CD4-positive, alpha-beta T cell treated with Interleukin-6 at 100 ng/mL for 8 hours (primary cell): ENCODE data around the gene DOCK3.
"Not testable (repeated sequence)": the region's sequence is repeated elsewhere in the genome, so short reads cannot be mapped to it uniquely, and the experiment has no call there.

Source experiments
- DNase-seq: peaks from one replicate; pipeline ENCODE4 v3.0.0-alpha.2; 2020; ENCODE audit warnings: mixed read lengths, low spot score

DOCK3 gene

GRCh38 chr3:50983887-50984286 lies 309.2 kb downstream of the DOCK3 start:
- DNase-seq: no peak

GRCh38 chr3:50985893-50986292 lies 311.2 kb downstream of the DOCK3 start:
- no peak for DNase-seq

GRCh38 chr3:50986726-50987125 lies 312.0 kb downstream of the DOCK3 start:
- DNase-seq: no peak

- DNase-seq: no peak
These were observed 319.8 kb downstream of the DOCK3 start for GRCh38 chr3:50994537-50994936.

DNA sequence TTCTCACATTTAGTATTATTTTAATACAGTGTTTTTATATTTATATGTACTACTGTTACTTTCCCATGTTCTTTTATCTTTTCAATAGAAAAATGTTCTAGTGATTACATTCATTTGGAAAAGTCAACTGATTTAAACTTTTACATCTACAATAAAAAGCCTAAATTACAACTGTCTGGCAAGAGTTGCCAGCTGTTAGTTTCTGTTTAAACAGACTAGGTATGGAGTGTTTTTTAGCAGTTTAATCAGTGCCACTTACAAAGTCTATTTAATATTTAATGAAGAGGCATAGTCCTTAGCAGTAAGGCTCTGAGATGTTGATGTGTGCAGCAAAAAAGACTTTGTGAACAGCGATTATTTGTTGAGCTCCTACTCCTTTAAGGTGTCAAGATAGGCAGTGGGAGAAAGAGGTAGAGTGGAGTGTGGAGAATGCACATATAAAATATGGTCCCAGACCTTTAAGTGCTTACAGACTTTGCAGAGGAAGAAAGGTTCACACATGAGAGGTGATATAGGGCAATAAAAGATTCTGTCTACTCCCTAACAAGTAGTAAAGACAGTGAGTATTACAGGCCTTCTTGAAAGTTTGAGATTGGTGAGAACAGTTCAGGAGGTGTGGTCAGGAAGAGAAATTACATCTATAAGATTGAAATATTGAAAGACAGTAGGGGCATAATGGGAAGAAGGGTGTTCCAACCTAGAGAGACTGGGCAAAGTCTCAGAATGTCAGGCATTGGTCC lies 320.5 kb downstream of the DOCK3 start:
- DNase-seq: no peak

DNA sequence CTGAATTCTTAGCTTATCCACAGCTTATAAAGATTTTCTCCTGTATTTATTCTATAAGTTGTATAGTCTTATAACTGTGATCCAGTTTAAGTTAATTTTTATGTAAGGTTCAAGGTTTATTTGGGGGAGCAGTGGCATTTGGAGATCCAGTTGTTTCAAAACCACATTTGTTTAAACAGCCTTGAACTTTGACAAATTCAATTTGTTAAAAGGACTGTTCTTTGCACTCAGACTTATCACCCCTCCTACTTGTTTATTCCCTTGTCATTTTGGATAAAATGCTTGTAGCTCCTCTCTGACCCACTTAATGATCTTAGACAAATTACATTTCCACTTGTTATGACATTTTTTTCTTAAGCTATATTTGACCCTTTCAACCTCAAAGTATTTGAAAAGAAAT lies 327.8 kb downstream of the DOCK3 start:
- no peak for DNase-seq

DNA sequence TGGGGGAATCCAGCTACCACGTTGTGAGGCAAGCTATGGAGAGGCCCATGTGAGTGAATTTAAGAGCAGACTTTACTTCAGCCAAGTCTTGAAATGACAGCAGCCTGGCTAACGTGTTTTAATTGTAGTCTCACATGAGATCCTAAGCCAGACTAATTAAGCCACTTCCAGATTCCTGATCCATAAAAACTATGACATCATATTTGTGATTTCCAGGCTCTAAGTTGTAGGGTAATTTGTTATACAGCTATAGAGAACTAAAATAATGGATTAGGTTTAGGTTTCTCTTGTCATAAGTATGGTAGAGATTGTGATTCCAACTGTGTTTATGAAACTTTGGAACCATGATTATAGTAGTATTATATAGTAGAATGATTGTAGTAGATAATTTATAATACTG lies 329.5 kb downstream of the DOCK3 start:
- no peak for DNase-seq

DNA sequence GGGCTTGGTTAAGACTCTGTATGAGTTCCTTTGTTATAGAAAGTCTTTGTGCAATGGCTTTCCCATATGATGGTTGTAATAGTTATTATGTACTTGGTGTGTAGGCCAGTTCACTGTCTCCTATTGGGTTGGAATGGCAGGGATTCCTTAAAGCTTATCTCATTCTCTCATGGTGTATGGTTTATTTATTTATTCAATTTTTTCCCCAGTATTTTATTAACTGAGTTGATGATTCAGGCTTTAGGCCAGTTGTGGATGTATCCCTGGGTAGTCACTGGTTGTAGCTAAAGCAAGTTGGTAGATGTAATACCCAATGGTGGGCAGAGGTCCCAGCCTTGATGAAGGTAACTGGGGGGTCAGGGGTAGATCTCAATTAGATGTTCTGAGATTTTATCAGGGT lies 349.4 kb downstream of the DOCK3 start:
- DNase-seq: no peak

- peak; percentile 91 for DNase-seq
These were observed 350.3 kb downstream of the DOCK3 start for GRCh38 chr3:51024765-51025632.

GRCh38 chr3:51031666-51032065 lies 356.9 kb downstream of the DOCK3 start:
- no peak for DNase-seq

- DNase-seq: no peak
These were observed 360.9 kb downstream of the DOCK3 start for GRCh38 chr3:51035630-51036029.

GRCh38 chr3:51044982-51045381 lies 370.3 kb downstream of the DOCK3 start:
- no peak for DNase-seq

DNA sequence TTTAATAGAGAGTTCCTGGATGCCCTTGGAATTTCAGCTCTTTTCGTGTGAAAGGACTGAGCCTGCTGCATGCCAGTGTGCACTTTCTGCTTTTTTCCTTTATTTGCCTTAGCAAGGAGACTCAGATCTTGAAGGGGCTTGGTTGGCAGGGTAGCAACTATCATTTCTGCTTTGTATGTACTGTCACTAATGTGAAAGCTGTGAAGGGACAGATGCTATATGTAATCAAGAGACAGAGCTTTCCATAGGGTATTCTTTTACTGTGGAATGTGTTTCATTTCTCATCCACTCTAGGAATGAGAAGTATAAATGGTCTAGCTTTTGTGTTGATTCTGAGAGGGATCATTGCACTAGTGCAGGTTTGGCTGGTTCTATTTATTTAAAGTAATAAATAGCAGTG lies 377.8 kb downstream of the DOCK3 start:
- DNase-seq: no peak

DNA sequence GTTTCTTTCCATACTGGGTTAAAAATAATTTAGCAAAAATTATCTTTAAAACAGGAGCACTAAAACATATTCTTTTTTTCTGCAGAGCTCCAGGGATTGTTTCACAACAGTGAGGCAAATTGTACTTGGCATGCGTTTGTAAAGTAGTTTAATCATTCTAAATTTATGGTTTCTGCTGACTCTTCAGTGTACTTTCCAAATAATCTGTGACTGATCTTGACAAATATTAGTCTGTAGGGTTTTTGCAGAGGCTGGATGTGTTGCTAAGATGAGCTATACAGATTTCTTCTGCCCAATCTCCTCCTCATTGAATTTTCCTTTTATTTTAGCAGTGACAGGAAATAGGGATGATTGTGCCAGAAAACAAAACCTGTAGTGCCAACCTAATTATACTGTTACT lies 382.4 kb downstream of the DOCK3 start:
- DNase-seq: no peak

GRCh38 chr3:51063053-51063452 lies 388.3 kb downstream of the DOCK3 start:
- no peak for DNase-seq

DNA sequence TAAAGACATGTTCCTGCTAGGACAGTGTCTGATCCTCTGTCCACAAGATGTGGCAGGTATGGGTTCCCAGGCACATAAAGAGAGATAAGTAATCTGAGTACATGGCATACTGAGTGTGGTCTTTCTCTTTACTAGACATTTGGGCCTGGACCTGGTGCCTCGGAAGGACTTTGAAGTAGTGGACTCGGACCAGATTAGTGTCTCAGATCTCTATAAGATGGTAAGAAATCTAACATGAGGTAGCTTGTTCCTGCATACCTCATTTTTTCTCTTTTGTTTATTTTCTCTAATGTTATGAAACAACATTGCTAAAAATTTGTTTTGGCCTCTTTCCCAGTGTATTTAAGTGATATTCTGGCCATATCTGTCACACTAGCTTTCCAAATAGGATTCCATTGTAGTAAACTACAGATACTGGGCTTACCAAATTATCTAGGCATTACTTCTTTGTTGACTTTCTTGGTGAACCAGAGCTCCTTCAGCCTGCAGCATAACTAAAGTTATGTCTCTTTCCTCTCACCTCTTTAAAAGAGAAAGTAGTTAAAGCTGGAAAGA lies 400.6 kb downstream of the DOCK3 start:
- no peak for DNase-seq

DNA sequence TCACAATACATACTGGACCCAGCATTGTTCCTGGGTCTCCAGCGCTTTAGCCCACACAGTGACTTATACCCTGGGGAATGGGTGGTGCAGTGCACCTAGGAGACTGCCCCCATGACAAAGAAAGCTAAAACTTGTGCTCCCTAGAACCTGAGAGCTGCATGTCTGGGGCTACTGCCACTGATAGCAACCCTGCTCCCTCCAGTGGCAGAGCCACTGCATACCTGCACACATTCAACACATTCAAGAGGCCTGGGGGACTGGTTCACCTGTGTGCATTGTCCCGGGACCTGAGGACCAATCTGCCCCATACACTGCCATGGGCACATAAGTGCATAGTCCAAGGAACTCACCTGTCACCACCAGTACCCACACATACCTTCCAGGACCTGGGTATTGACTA lies 407.6 kb downstream of the DOCK3 start:
- no peak for DNase-seq

- no peak for DNase-seq
These were observed 408.8 kb downstream of the DOCK3 start for GRCh38 chr3:51083490-51083889.

DNA sequence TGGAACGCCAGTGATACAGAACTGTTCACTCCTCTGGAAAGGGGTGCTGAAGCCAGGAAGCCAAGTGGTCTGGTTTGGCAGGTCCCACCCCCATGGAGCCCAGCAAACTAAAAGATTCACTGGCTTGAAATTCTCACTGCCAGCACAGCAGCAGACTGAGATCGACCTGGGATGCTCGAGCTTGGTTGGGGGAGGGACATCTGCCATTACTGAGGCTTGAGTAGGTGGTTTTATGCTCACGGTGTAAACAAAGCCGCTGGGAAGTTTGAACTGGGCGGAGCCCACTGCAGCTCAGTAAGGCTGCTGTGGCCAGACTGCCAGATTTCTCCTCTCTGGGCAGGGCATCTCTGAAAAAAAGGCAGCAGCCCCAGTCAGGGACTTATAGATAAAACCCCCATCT lies 417.4 kb downstream of the DOCK3 start:
- DNase-seq: not testable (repeated sequence)

GRCh38 chr3:51094838-51095237 lies 420.1 kb downstream of the DOCK3 start:
- not testable (repeated sequence) for DNase-seq

GRCh38 chr3:51099794-51100535 lies 425.2 kb downstream of the DOCK3 start:
- DNase-seq: no peak

- no peak for DNase-seq
These were observed 425.8 kb downstream of the DOCK3 start for GRCh38 chr3:51100536-51100851.

GRCh38 chr3:51102396-51102795 lies 427.7 kb downstream of the DOCK3 start:
- no peak for DNase-seq
